HepG2 (cell line): ENCODE measurements around the gene SIRT7. TPM values are rescaled to one million over a fixed set of nuclear protein-coding genes. Genes with fewer than 3 reads are reported as not detected.

Experiments
- AGO2 ChIP-seq: fragments of 200-400 bp; formaldehyde crosslinking; optimal IDR thresholded peaks from 2 replicates; pipeline ENCODE3; 2017; ENCODE audit warnings: mild to moderate bottlenecking, low read depth, low read length, moderate library complexity
- CEBPZ ChIP-seq: IDR thresholded peaks from 2 replicates; pipeline ENCODE4 v1.6.1; 2012; ENCODE audit warnings: low read length, improper control_type of control experiment
- FOXK2 ChIP-seq: fragments of 450-650 bp; IDR thresholded peaks from 2 replicates; pipeline ENCODE4 v1.6.1; 2016
- JUND ChIP-seq: sonication (generic); formaldehyde crosslinking; IDR thresholded peaks from 2 replicates; pipeline ENCODE4 v1.8.0; 2022; ENCODE audit warnings: mild to moderate bottlenecking, missing genetic modification reagents
- KAT2B ChIP-seq: fragments of 150-350 bp; IDR thresholded peaks from 2 replicates; pipeline ENCODE4 v1.6.1; 2014; ENCODE audit warnings: low read depth, low read length, borderline replicate concordance
- KLF6 ChIP-seq: IDR thresholded peaks from 2 replicates; pipeline ENCODE4 v1.8.0; 2016; ENCODE audit warnings: missing biosample characterization, missing genetic modification reagents
- MBD4 ChIP-seq: IDR thresholded peaks from 2 replicates; pipeline ENCODE4 v1.6.1; 2012; ENCODE audit warnings: low read length, inconsistent platforms, borderline replicate concordance
- NFYB ChIP-seq: sonication (generic); formaldehyde crosslinking; IDR thresholded peaks from 2 replicates; pipeline ENCODE4 v1.4.0; 2020; ENCODE audit warnings: missing genetic modification reagents
- YEATS2 ChIP-seq: sonication (generic); formaldehyde crosslinking; IDR thresholded peaks from 2 replicates; pipeline ENCODE4 v1.4.0; 2020; ENCODE audit warnings: missing genetic modification reagents, borderline replicate concordance
- ZNF740 ChIP-seq: sonication (generic); formaldehyde crosslinking; IDR thresholded peaks from 2 replicates; pipeline ENCODE4 v1.4.0; 2020; ENCODE audit warnings: missing genetic modification reagents
- polyA plus RNA-seq, 8 experiments: library from polyadenylated mRNA; depleted of rRNA in 3 of 8; stranded (reverse) in 7 of 8; unstranded in 1 of 8; fragments of >200 nt; fragmentation: Illumina TruSeq in 4 of 8; extraction: Trizol in 4 of 8; gene quantifications; 2 replicates each; pipeline versions ENCODE4 v1.2.1 to v1.2.3, GENCODE V29; 2011 to 2016; ENCODE audit warnings: low read depth in 4 of 8, missing spikeins in 1 of 8, mixed read lengths in 1 of 8; ENCODE audit not compliant: insufficient read depth in 1 of 8
- total RNA-seq, 5 experiments: library from RNA; depleted of rRNA; stranded (reverse); fragments of >200 nt; fragmentation: Illumina TruSeq; extraction: Trizol; gene quantifications; 2 replicates each; pipeline ENCODE4 v1.2.3, GENCODE V29; 2016; ENCODE audit warnings: low read depth in 1 of 5

Gene SIRT7
- total and polyA plus RNA-seq, 2 of the 13 experiments (the other 11 are each of a cell fraction or from before 2014, with no cell fraction given), result 8.3 to 24.8 TPM

GRCh38 chr17:81867991-81868673 is 49.8 kb downstream of the SIRT7 start (continued):
- TF ChIP-seq KAT2B (no peak), KLF6 (CRISPR knock-in tag) (0 out of 2 replicates have a peak, but pooled peaks have one; percentile 1), ZNF740 (CRISPR knock-in tag) (peak; percentile 26; the same call in 1 of the 2 replicates), MBD4 (no peak), CEBPZ (no peak), AGO2 (peak; percentile 93), YEATS2 (CRISPR knock-in tag) (no peak), NFYB (no peak), JUND (peak; percentile 25; the same call in 1 of the 2 replicates), FOXK2 (no peak)
